Mesendoderm (in vitro differentiated cells): Measurements from ENCODE around the gene RNF31.

Experiments
- DNase-seq: peaks from one replicate; pipeline ENCODE4 v3.0.0; 2013
- H2AK5ac ChIP-seq: 2 replicates; pipeline ENCODE4 v1.6.1; 2013; ENCODE audit warnings: low read length, inconsistent platforms
- H2BK120ac ChIP-seq: 2 replicates; pipeline ENCODE4 v1.6.1; 2013; ENCODE audit warnings: low read depth, mild to moderate bottlenecking, low read length, moderate library complexity, mixed read lengths
- H2BK15ac ChIP-seq: replicated peaks from 2 replicates; pipeline ENCODE4 v1.6.1; 2013; ENCODE audit warnings: low read depth, mild to moderate bottlenecking, moderate library complexity
- H2BK5ac ChIP-seq: 2 replicates; pipeline ENCODE4 v1.6.1; 2013; ENCODE audit warnings: low read length, inconsistent platforms
- H3K18ac ChIP-seq: 2 replicates; pipeline ENCODE4 v1.6.1; 2013; ENCODE audit warnings: mild to moderate bottlenecking, low read length, mixed read lengths
- H3K23ac ChIP-seq: one replicate; pipeline ENCODE4 v1.6.1; 2013; ENCODE audit warnings: low read length
- H3K27ac ChIP-seq: 2 replicates; pipeline ENCODE4 v1.5.1; 2013; ENCODE audit warnings: low read depth, mild to moderate bottlenecking, inconsistent platforms, low read length, moderate library complexity
- H3K27me3 ChIP-seq: 2 replicates; pipeline ENCODE4 v1.6.1; 2013; ENCODE audit warnings: low read length, control low read depth, mild to moderate bottlenecking, inconsistent platforms; ENCODE audit not compliant: insufficient read depth, poor library complexity
- H3K36me3 ChIP-seq: 2 replicates; pipeline ENCODE4 v1.6.1; 2013; ENCODE audit warnings: low read length, inconsistent platforms; ENCODE audit not compliant: control insufficient read depth, insufficient read depth
- H3K4ac ChIP-seq: one replicate; pipeline ENCODE4 v1.6.1; 2013; ENCODE audit warnings: low read depth, mild to moderate bottlenecking, low read length, moderate library complexity
- H3K4me1 ChIP-seq: 2 replicates; pipeline ENCODE4 v1.6.1; 2013; ENCODE audit warnings: low read depth, low read length, inconsistent platforms; ENCODE audit not compliant: control insufficient read depth
- H3K4me2 ChIP-seq: 2 replicates; pipeline ENCODE4 v1.6.1; 2013; ENCODE audit warnings: low read length
- H3K4me3 ChIP-seq: 2 replicates; pipeline ENCODE4 v1.5.1; 2013; ENCODE audit warnings: mild to moderate bottlenecking, low read length
- H3K56ac ChIP-seq: one replicate; pipeline ENCODE4 v1.6.1; 2013; ENCODE audit warnings: low read length
- H3K79me1 ChIP-seq: 2 replicates; pipeline ENCODE4 v1.6.1; 2013; ENCODE audit warnings: low read length, inconsistent platforms
- H3K79me2 ChIP-seq: 2 replicates; pipeline ENCODE4 v1.6.1; 2013; ENCODE audit warnings: mild to moderate bottlenecking, low read length; ENCODE audit not compliant: control insufficient read depth, insufficient read depth
- H3K9ac ChIP-seq: 2 replicates; pipeline ENCODE4 v1.6.1; 2013; ENCODE audit warnings: low read length, inconsistent platforms
- H4K5ac ChIP-seq: one replicate; pipeline ENCODE4 v1.6.1; 2013; ENCODE audit warnings: low read length
- H4K8ac ChIP-seq: one replicate; pipeline ENCODE4 v1.6.1; 2013; ENCODE audit warnings: low read depth, mild to moderate bottlenecking, control low read depth, low read length, moderate library complexity
- WGBS: extraction: QIAGEN DNeasy Blood & Tissue Kit; methylation state at CpG from one replicate; pipeline ENCODE4 v1.1.7; 2013; ENCODE audit warnings: low lambda C conversion rate, missing lambda C conversion rate; ENCODE audit not compliant: insufficient coverage; ENCODE audit errors: extremely low coverage; 5-methylcytosine and 5-hydroxymethylcytosine counted together

The RNF31 gene

DNA sequence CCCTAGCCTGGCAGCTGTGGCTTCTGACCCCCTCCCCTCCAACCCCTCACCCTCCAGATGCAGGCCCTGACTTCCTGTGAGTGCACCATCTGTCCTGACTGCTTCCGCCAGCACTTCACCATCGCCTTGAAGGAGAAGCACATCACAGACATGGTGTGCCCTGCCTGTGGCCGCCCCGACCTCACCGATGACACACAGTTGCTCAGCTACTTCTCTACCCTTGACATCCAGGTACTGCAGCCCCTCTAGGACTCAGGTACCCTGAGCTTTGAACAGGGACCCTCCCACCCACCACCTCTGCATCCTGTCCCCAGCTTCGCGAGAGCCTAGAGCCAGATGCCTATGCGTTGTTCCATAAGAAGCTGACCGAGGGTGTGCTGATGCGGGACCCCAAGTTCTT, 7.8 kb downstream of the RNF31 start:
- Histone ChIP-seq H3K23ac (no peak overlapping the region), H3K18ac (no peak overlapping the region), H2AK5ac (no peak overlapping the region), H3K9ac (no peak overlapping the region), H3K4ac (no peak overlapping the region), H3K27me3 (no peaks in the 10 kb centered on the region), H3K79me1 (peaks cover 1% of the 10 kb centered on the region), H4K5ac (no peak overlapping the region), H2BK15ac (no peak overlapping the region), H2BK120ac (no peak overlapping the region), H3K27ac (no peak overlapping the region), H3K36me3 (peaks cover 31% of the 10 kb centered on the region), H3K4me1 (no peaks in the 10 kb centered on the region), H3K4me3 (no peak overlapping the region), H3K4me2 (no peak overlapping the region), H4K8ac (no peak overlapping the region), H2BK5ac (no peak overlapping the region), H3K79me2 (no peaks in the 10 kb centered on the region), H3K56ac (no peak overlapping the region)
- WGBS, result no CpG with 5 or more reads among the region's 10 CpGs
- DNase-seq, result no peak

DNA sequence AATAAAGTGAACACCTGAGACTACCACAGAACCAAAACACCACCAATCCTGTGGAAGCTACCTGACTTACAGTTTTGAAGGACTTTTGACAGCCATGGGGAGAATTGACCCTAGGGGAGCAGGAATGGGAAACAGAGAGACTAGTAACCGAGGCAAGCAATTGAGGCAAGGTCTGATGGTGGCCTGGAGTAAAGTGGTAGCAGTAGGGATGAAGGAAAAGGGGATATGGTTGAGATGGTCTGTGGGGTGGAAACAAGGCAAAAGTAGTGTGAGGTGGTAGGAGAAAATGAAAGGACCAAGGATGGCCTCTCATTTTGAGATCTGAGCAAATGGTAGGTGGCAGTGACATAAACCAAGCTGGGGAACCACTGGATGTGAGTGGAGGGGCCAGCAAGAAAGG, 9.5 kb downstream of the RNF31 start:
- no peak overlapping the region for H2BK15ac ChIP-seq
- H3K36me3 ChIP-seq, result peaks cover 22% of the 10 kb centered on the region
- no peak overlapping the region for H2BK120ac ChIP-seq
- H3K9ac ChIP-seq, result no peak overlapping the region
- peaks cover under 1% of the 10 kb centered on the region for H3K79me1 ChIP-seq
- H3K27ac ChIP-seq, result no peak overlapping the region
- H3K4me1 ChIP-seq, result peaks cover 5% of the 10 kb centered on the region
- no peak overlapping the region for H3K18ac ChIP-seq
- no peak for DNase-seq
- H3K4me2 ChIP-seq, result no peak overlapping the region
- H4K8ac ChIP-seq, result no peak overlapping the region
- no CpG with 5 or more reads among the region's 1 CpG for WGBS
- H2AK5ac ChIP-seq, result no peak overlapping the region
- no peak overlapping the region for H3K4ac ChIP-seq
- no peak overlapping the region for H3K56ac ChIP-seq
- H3K27me3 ChIP-seq, result no peaks in the 10 kb centered on the region
- H3K79me2 ChIP-seq, result no peaks in the 10 kb centered on the region
- H3K4me3 ChIP-seq, result no peak overlapping the region
- no peak overlapping the region for H3K23ac ChIP-seq
- H4K5ac ChIP-seq, result no peak overlapping the region
- no peak overlapping the region for H2BK5ac ChIP-seq

DNA sequence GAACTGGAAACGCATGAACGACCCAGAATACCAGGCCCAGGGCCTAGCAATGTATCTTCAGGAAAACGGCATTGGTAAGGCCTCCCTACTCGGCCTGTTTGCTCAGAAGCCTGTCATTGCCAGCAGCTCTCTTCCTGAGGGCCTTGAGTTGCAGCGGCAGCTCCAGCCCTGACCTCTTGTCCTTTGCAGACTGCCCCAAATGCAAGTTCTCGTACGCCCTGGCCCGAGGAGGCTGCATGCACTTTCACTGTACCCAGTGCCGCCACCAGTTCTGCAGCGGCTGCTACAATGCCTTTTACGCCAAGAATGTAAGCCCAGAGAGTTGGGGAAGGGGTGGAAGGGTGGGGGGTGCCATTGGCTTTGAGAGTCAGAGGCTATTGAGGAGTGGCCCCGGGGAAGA, 10.0 kb downstream of the RNF31 start:
- H3K27me3 ChIP-seq, result no peaks in the 10 kb centered on the region
- no peak overlapping the region for H2AK5ac ChIP-seq
- no peaks in the 10 kb centered on the region for H3K79me2 ChIP-seq
- H3K36me3 ChIP-seq, result peaks cover 23% of the 10 kb centered on the region
- no peak overlapping the region for H2BK120ac ChIP-seq
- no peak overlapping the region for H3K4ac ChIP-seq
- no peak overlapping the region for H2BK5ac ChIP-seq
- no peak overlapping the region for H4K8ac ChIP-seq
- no peak overlapping the region for H3K4me2 ChIP-seq
- no peak overlapping the region for H2BK15ac ChIP-seq
- DNase-seq, result no peak
- H3K9ac ChIP-seq, result no peak overlapping the region
- H3K27ac ChIP-seq, result no peak overlapping the region
- no peak overlapping the region for H3K56ac ChIP-seq
- no peak overlapping the region for H3K23ac ChIP-seq
- no CpG with 5 or more reads among the region's 12 CpGs for WGBS
- H3K4me3 ChIP-seq, result no peak overlapping the region
- no peak overlapping the region for H4K5ac ChIP-seq
- H3K79me1 ChIP-seq, result peaks cover 2% of the 10 kb centered on the region
- no peak overlapping the region for H3K18ac ChIP-seq
- H3K4me1 ChIP-seq, result peaks cover 5% of the 10 kb centered on the region

DNA sequence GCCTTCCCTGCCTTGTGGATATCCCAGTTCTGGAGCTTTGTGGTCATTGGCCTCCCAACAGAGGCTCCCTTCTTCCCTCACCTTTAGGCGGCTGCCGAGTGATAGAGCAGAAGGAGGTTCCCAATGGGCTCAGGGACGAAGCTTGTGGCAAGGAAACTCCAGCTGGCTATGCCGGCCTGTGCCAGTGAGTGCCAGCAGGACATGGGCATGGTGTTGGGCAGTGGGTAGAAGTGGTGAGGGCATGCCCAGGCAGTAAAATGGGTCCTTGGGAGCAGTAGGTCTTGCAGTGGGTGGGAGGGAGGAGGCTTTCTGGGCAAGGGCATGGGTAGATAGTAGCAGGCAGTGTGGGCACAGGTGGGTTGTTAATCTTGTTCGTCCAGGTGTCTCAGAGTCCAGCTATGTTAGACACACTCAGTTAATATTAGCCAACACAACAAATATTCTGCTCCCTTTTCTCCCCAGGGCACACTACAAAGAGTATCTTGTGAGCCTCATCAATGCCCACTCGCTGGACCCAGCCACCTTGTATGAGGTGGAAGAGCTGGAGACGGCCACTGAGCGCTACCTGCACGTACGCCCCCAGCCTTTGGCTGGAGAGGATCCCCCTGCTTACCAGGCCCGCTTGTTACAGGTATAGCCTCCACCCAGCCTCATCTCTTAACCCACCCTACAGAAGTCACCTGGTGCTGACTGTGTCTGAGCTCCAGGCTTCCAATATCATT, 12.6 kb downstream of the RNF31 start:
- H4K5ac ChIP-seq, result no peak overlapping the region
- no peak overlapping the region for H3K9ac ChIP-seq
- no peak overlapping the region for H3K23ac ChIP-seq
- H3K18ac ChIP-seq, result no peak overlapping the region
- H2AK5ac ChIP-seq, result no peak overlapping the region
- H2BK120ac ChIP-seq, result no peak overlapping the region
- no peak for DNase-seq
- no peak overlapping the region for H3K56ac ChIP-seq
- H3K4me3 ChIP-seq, result no peak overlapping the region
- H3K4me2 ChIP-seq, result no peak overlapping the region
- no peaks in the 10 kb centered on the region for H3K79me2 ChIP-seq
- H3K79me1 ChIP-seq, result peaks cover 2% of the 10 kb centered on the region
- no peak overlapping the region for H2BK15ac ChIP-seq
- no CpG with 5 or more reads among the region's 11 CpGs for WGBS
- no peak overlapping the region for H2BK5ac ChIP-seq
- H4K8ac ChIP-seq, result no peak overlapping the region
- H3K27me3 ChIP-seq, result no peaks in the 10 kb centered on the region
- peaks cover 5% of the 10 kb centered on the region for H3K4me1 ChIP-seq
- H3K27ac ChIP-seq, result no peak overlapping the region
- no peak overlapping the region for H3K4ac ChIP-seq
- peaks cover 27% of the 10 kb centered on the region for H3K36me3 ChIP-seq

DNA sequence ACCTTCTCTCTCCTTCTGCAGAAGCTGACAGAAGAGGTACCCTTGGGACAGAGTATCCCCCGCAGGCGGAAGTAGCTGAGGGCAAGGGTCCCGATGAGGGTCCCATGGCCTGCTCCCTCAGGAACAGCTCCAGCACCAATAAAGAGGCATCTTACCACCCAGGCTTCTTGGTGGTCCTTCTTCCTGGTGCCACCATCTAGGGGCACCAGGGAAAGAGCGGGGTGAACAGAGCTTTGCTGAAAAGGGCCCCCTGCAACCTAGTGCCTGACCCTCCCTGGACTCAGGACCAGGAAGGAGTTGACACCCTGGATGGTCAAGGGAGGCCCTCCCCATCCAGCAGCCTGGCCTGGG, 13.2 kb downstream of the RNF31 start:
- H3K9ac ChIP-seq, result no peak overlapping the region
- no peak overlapping the region for H3K4me3 ChIP-seq
- H2BK120ac ChIP-seq, result no peak overlapping the region
- peaks cover 2% of the 10 kb centered on the region for H3K79me1 ChIP-seq
- H3K4me1 ChIP-seq, result peaks cover 5% of the 10 kb centered on the region
- DNase-seq, result no peak
- no peak overlapping the region for H3K18ac ChIP-seq
- WGBS, result no CpG with 5 or more reads among the region's 4 CpGs
- H3K23ac ChIP-seq, result no peak overlapping the region
- H4K8ac ChIP-seq, result no peak overlapping the region
- no peak overlapping the region for H3K56ac ChIP-seq
- no peak overlapping the region for H2AK5ac ChIP-seq
- no peak overlapping the region for H3K27ac ChIP-seq
- H3K27me3 ChIP-seq, result no peaks in the 10 kb centered on the region
- no peaks in the 10 kb centered on the region for H3K79me2 ChIP-seq
- H3K4ac ChIP-seq, result no peak overlapping the region
- H3K4me2 ChIP-seq, result no peak overlapping the region
- H2BK5ac ChIP-seq, result no peak overlapping the region
- peaks cover 26% of the 10 kb centered on the region for H3K36me3 ChIP-seq
- no peak overlapping the region for H4K5ac ChIP-seq
- H2BK15ac ChIP-seq, result no peak overlapping the region
